ENCODE measurements around the gene RGS8.
"Not testable (repeated sequence)": the region's sequence is repeated elsewhere in the genome, so short reads cannot be mapped to it uniquely, and the experiment has no call there.

The RGS8 gene

GRCh38 chr1:182700351-182700709 lies 15.9 kb upstream of the RGS8 start:
- peaks cover 27% of the 10 kb centered on the region for H3K4me1 ChIP-seq (ENCODE audit: control insufficient read depth, insufficient read depth, low read length)
- peak overlapping the region; percentile 40 for H3K4me3 ChIP-seq (ENCODE audit: low read depth, low read length)
- H3K9me3 ChIP-seq (ENCODE audit: control insufficient read depth, insufficient read depth, low read length), result no peaks in the 10 kb centered on the region
- peak overlapping the region; percentile 1 for H3K9ac ChIP-seq (ENCODE audit: low read depth, low read length)
- no peaks in the 10 kb centered on the region for H3K27me3 ChIP-seq (ENCODE audit: control insufficient read depth, insufficient read depth, low read length)
- no peaks in the 10 kb centered on the region for H3K36me3 ChIP-seq (ENCODE audit: control insufficient read depth, insufficient read depth, low read length)

GRCh38 chr1:182699393-182700350 lies 15.3 kb upstream of the RGS8 start:
- Histone ChIP-seq H3K4me3 (ENCODE audit: low read depth, low read length) (peak overlapping the region; percentile 40), H3K9me3 (ENCODE audit: control insufficient read depth, insufficient read depth, low read length) (no peaks in the 10 kb centered on the region), H3K27me3 (ENCODE audit: control insufficient read depth, insufficient read depth, low read length) (no peaks in the 10 kb centered on the region)

GRCh38 chr1:182698971-182699370 lies 14.6 kb upstream of the RGS8 start:
- H3K4me1 ChIP-seq (ENCODE audit: control insufficient read depth, insufficient read depth, low read length), result peaks cover 27% of the 10 kb centered on the region
- no peaks in the 10 kb centered on the region for H3K27me3 ChIP-seq (ENCODE audit: control insufficient read depth, insufficient read depth, low read length)
- no peak overlapping the region for H3K9ac ChIP-seq (ENCODE audit: low read depth, low read length)
- no peaks in the 10 kb centered on the region for H3K36me3 ChIP-seq (ENCODE audit: control insufficient read depth, insufficient read depth, low read length)
- H3K4me3 ChIP-seq (ENCODE audit: low read depth, low read length), result no peak overlapping the region
- H3K9me3 ChIP-seq (ENCODE audit: control insufficient read depth, insufficient read depth, low read length), result no peaks in the 10 kb centered on the region

More at GRCh38 chr1:182699393-182700350, 15.3 kb upstream of the RGS8 start:
- H3K9ac ChIP-seq (ENCODE audit: low read depth, low read length), result peak overlapping the region; percentile 1
- peaks cover 27% of the 10 kb centered on the region for H3K4me1 ChIP-seq (ENCODE audit: control insufficient read depth, insufficient read depth, low read length)
- H3K36me3 ChIP-seq (ENCODE audit: control insufficient read depth, insufficient read depth, low read length), result no peaks in the 10 kb centered on the region

- H3K9me3 ChIP-seq (ENCODE audit: control insufficient read depth, insufficient read depth, low read length); H3K27me3 ChIP-seq (ENCODE audit: control insufficient read depth, insufficient read depth, low read length); H3K36me3 ChIP-seq (ENCODE audit: control insufficient read depth, insufficient read depth, low read length); H3K4me3 ChIP-seq (ENCODE audit: low read depth, low read length); H3K9ac ChIP-seq (ENCODE audit: low read depth, low read length); H3K4me1 ChIP-seq (ENCODE audit: control insufficient read depth, insufficient read depth, low read length): not testable (repeated sequence)
Observed at GRCh38 chr1:182693139-182693538, 8.8 kb upstream of the RGS8 start.

- Histone ChIP-seq H3K27me3 (ENCODE audit: control insufficient read depth, insufficient read depth, low read length) (peaks cover 9% of the 10 kb centered on the region), H3K36me3 (ENCODE audit: control insufficient read depth, insufficient read depth, low read length) (no peaks in the 10 kb centered on the region)
Observed at GRCh38 chr1:182690886-182691443, 6.6 kb upstream of the RGS8 start.

GRCh38 chr1:182688436-182689205 lies 4.2 kb upstream of the RGS8 start:
- Histone ChIP-seq H3K4me3 (ENCODE audit: low read depth, low read length) (no peak overlapping the region), H3K9ac (ENCODE audit: low read depth, low read length) (no peak overlapping the region), H3K4me1 (ENCODE audit: control insufficient read depth, insufficient read depth, low read length) (peaks cover 3% of the 10 kb centered on the region), H3K9me3 (ENCODE audit: control insufficient read depth, insufficient read depth, low read length) (no peaks in the 10 kb centered on the region), H3K36me3 (ENCODE audit: control insufficient read depth, insufficient read depth, low read length) (no peaks in the 10 kb centered on the region), H3K27me3 (ENCODE audit: control insufficient read depth, insufficient read depth, low read length) (peaks cover 31% of the 10 kb centered on the region)

More at GRCh38 chr1:182690886-182691443, 6.6 kb upstream of the RGS8 start:
- Histone ChIP-seq H3K4me1 (ENCODE audit: control insufficient read depth, insufficient read depth, low read length) (no peaks in the 10 kb centered on the region), H3K9me3 (ENCODE audit: control insufficient read depth, insufficient read depth, low read length) (no peaks in the 10 kb centered on the region), H3K4me3 (ENCODE audit: low read depth, low read length) (no peak overlapping the region), H3K9ac (ENCODE audit: low read depth, low read length) (no peak overlapping the region)

GRCh38 chr1:182687361-182687760 lies 3.0 kb upstream of the RGS8 start:
- no peak overlapping the region for H3K9ac ChIP-seq (ENCODE audit: low read depth, low read length)
- no peaks in the 10 kb centered on the region for H3K36me3 ChIP-seq (ENCODE audit: control insufficient read depth, insufficient read depth, low read length)
- peaks cover 3% of the 10 kb centered on the region for H3K4me1 ChIP-seq (ENCODE audit: control insufficient read depth, insufficient read depth, low read length)
- H3K4me3 ChIP-seq (ENCODE audit: low read depth, low read length), result no peak overlapping the region
- no peaks in the 10 kb centered on the region for H3K9me3 ChIP-seq (ENCODE audit: control insufficient read depth, insufficient read depth, low read length)
- peaks cover 43% of the 10 kb centered on the region for H3K27me3 ChIP-seq (ENCODE audit: control insufficient read depth, insufficient read depth, low read length)

GRCh38 chr1:182686446-182686845 lies 2.1 kb upstream of the RGS8 start:
- H3K9me3 ChIP-seq (ENCODE audit: control insufficient read depth, insufficient read depth, low read length), result no peaks in the 10 kb centered on the region
- H3K4me3 ChIP-seq (ENCODE audit: low read depth, low read length), result no peak overlapping the region
- H3K36me3 ChIP-seq (ENCODE audit: control insufficient read depth, insufficient read depth, low read length), result no peaks in the 10 kb centered on the region
- H3K4me1 ChIP-seq (ENCODE audit: control insufficient read depth, insufficient read depth, low read length), result peaks cover 3% of the 10 kb centered on the region
- H3K9ac ChIP-seq (ENCODE audit: low read depth, low read length), result no peak overlapping the region
- peaks cover 51% of the 10 kb centered on the region for H3K27me3 ChIP-seq (ENCODE audit: control insufficient read depth, insufficient read depth, low read length)

- Histone ChIP-seq H3K36me3 (ENCODE audit: control insufficient read depth, insufficient read depth, low read length) (no peaks in the 10 kb centered on the region), H3K9ac (ENCODE audit: low read depth, low read length) (no peak overlapping the region)
Observed at GRCh38 chr1:182685215-182685614, 828 bp upstream of the RGS8 start.

GRCh38 chr1:182682898-182683501 lies 1.4 kb downstream of the RGS8 start:
- no peak overlapping the region for H3K9ac ChIP-seq (ENCODE audit: low read depth, low read length)
- H3K4me1 ChIP-seq (ENCODE audit: control insufficient read depth, insufficient read depth, low read length), result peaks cover 3% of the 10 kb centered on the region
- H3K27me3 ChIP-seq (ENCODE audit: control insufficient read depth, insufficient read depth, low read length), result peaks cover 64% of the 10 kb centered on the region
- no peaks in the 10 kb centered on the region for H3K9me3 ChIP-seq (ENCODE audit: control insufficient read depth, insufficient read depth, low read length)
- no peak overlapping the region for H3K4me3 ChIP-seq (ENCODE audit: low read depth, low read length)
- H3K36me3 ChIP-seq (ENCODE audit: control insufficient read depth, insufficient read depth, low read length), result no peaks in the 10 kb centered on the region

More at GRCh38 chr1:182685215-182685614, 828 bp upstream of the RGS8 start:
- peaks cover 3% of the 10 kb centered on the region for H3K4me1 ChIP-seq (ENCODE audit: control insufficient read depth, insufficient read depth, low read length)
- no peak overlapping the region for H3K4me3 ChIP-seq (ENCODE audit: low read depth, low read length)
- peaks cover 62% of the 10 kb centered on the region for H3K27me3 ChIP-seq (ENCODE audit: control insufficient read depth, insufficient read depth, low read length)
- no peaks in the 10 kb centered on the region for H3K9me3 ChIP-seq (ENCODE audit: control insufficient read depth, insufficient read depth, low read length)

GRCh38 chr1:182682406-182682805 lies 2.0 kb downstream of the RGS8 start:
- Histone ChIP-seq H3K4me3 (ENCODE audit: low read depth, low read length) (no peak overlapping the region), H3K9me3 (ENCODE audit: control insufficient read depth, insufficient read depth, low read length) (no peaks in the 10 kb centered on the region), H3K4me1 (ENCODE audit: control insufficient read depth, insufficient read depth, low read length) (peaks cover 3% of the 10 kb centered on the region), H3K9ac (ENCODE audit: low read depth, low read length) (no peak overlapping the region), H3K36me3 (ENCODE audit: control insufficient read depth, insufficient read depth, low read length) (no peaks in the 10 kb centered on the region), H3K27me3 (ENCODE audit: control insufficient read depth, insufficient read depth, low read length) (peaks cover 64% of the 10 kb centered on the region)

Measured in iPS-15b (cell line).